Osteoblast (primary cell): ENCODE measurements around the gene VPS35L. TPM values are rescaled to one million over a fixed set of nuclear protein-coding genes. Genes with fewer than 3 reads are reported as not detected.

ENCODE experiments used
- DNase-seq: peaks from one replicate; pipeline ENCODE4 v3.0.0; 2011; ENCODE audit warnings: low spot score, mixed read lengths; ENCODE audit not compliant: insufficient read length; ENCODE audit errors: missing footprints
- H2AFZ ChIP-seq: 2 replicates; pipeline ENCODE4 v1.6.0; 2011; ENCODE audit warnings: mild to moderate bottlenecking, low read length
- H3K27ac ChIP-seq: 2 replicates; pipeline ENCODE4 v1.5.1; 2011; ENCODE audit warnings: mild to moderate bottlenecking, low read depth, low read length, moderate library complexity
- H3K27me3 ChIP-seq: 2 replicates; pipeline ENCODE4 v1.6.0; 2012; ENCODE audit warnings: mild to moderate bottlenecking, control low read depth, inconsistent platforms, low read length, moderate library complexity; ENCODE audit not compliant: insufficient read depth
- H3K36me3 ChIP-seq: 2 replicates; pipeline ENCODE4 v1.5.1; 2011; ENCODE audit warnings: mild to moderate bottlenecking, low read length, control low read depth, moderate library complexity; ENCODE audit not compliant: insufficient read depth
- H3K4me1 ChIP-seq: 2 replicates; pipeline ENCODE4 v1.5.1; 2011; ENCODE audit warnings: mild to moderate bottlenecking, low read length, control low read depth, moderate library complexity; ENCODE audit not compliant: insufficient read depth
- H3K4me2 ChIP-seq: 2 replicates; pipeline ENCODE4 v1.6.0; 2011; ENCODE audit warnings: mild to moderate bottlenecking, low read length; ENCODE audit not compliant: insufficient read depth
- H3K4me3 ChIP-seq: fragments of 200-600 bp; sonication (generic); 3 replicates; pipeline ENCODE4 v1.5.1; 2012; ENCODE audit warnings: mild to moderate bottlenecking, low read length, inconsistent platforms; ENCODE audit not compliant: insufficient read depth
- H3K79me2 ChIP-seq: 2 replicates; pipeline ENCODE4 v1.6.0; 2012; ENCODE audit warnings: mild to moderate bottlenecking, low read length, control low read depth, inconsistent platforms; ENCODE audit not compliant: insufficient read depth
- H3K9me3 ChIP-seq: 2 replicates; pipeline ENCODE4 v1.5.1; 2011; ENCODE audit warnings: low read depth, low read length, control low read depth
- H4K20me1 ChIP-seq: 2 replicates; pipeline ENCODE4 v1.6.0; 2012; ENCODE audit warnings: mild to moderate bottlenecking, low read length, control low read depth; ENCODE audit not compliant: insufficient read depth
- CTCF ChIP-seq: IDR thresholded peaks from 2 replicates; pipeline ENCODE4 v1.5.1; 2011; ENCODE audit warnings: mild to moderate bottlenecking, low read depth, low read length, moderate library complexity; ENCODE audit errors: extremely low read depth
- total RNA-seq: library from RNA; depleted of rRNA; stranded (reverse); fragments of >200 nt; gene quantifications from 2 replicates; pipeline ENCODE4 v1.2.3, GENCODE V29; 2012

VPS35L gene
- total RNA-seq, 1 donor: 64.8 TPM

- no peak overlapping the region for H3K27ac ChIP-seq
- H3K36me3 ChIP-seq: peaks cover 31% of the 10 kb centered on the region
- DNase-seq: no peak
- no peaks in the 10 kb centered on the region for H4K20me1 ChIP-seq
- H3K79me2 ChIP-seq: no peaks in the 10 kb centered on the region
- H3K4me1 ChIP-seq: no peaks in the 10 kb centered on the region
- no peaks in the 10 kb centered on the region for H3K9me3 ChIP-seq
- no peak overlapping the region for H2AFZ ChIP-seq
- no peak overlapping the region for H3K4me3 ChIP-seq
- H3K4me2 ChIP-seq: no peak overlapping the region
- no peaks in the 10 kb centered on the region for H3K27me3 ChIP-seq
- no peak for TF ChIP-seq CTCF
Observed at GRCh38 chr16:19618876-19619275, 63.4 kb downstream of the VPS35L start.

- DNase-seq: no peak
- no peak overlapping the region for H3K27ac ChIP-seq
- H3K4me3 ChIP-seq: no peak overlapping the region
- peaks cover 33% of the 10 kb centered on the region for H3K36me3 ChIP-seq
- H2AFZ ChIP-seq: no peak overlapping the region
- H4K20me1 ChIP-seq: no peaks in the 10 kb centered on the region
- H3K79me2 ChIP-seq: no peaks in the 10 kb centered on the region
- no peaks in the 10 kb centered on the region for H3K9me3 ChIP-seq
- no peaks in the 10 kb centered on the region for H3K27me3 ChIP-seq
- TF ChIP-seq CTCF: no peak
- no peaks in the 10 kb centered on the region for H3K4me1 ChIP-seq
- no peak overlapping the region for H3K4me2 ChIP-seq
Observed at GRCh38 chr16:19621445-19621844, 65.9 kb downstream of the VPS35L start.

- Histone ChIP-seq H3K27me3 (no peaks in the 10 kb centered on the region), H3K9me3 (no peaks in the 10 kb centered on the region), H3K4me2 (no peak overlapping the region), H3K4me3 (no peak overlapping the region), H3K36me3 (peaks cover 23% of the 10 kb centered on the region), H3K4me1 (no peaks in the 10 kb centered on the region), H4K20me1 (no peaks in the 10 kb centered on the region), H3K79me2 (no peaks in the 10 kb centered on the region), H2AFZ (no peak overlapping the region), H3K27ac (no peak overlapping the region)
- no peak for TF ChIP-seq CTCF
- no peak for DNase-seq
Observed at GRCh38 chr16:19625039-19625438, 69.5 kb downstream of the VPS35L start.

- Histone ChIP-seq H2AFZ (no peak overlapping the region), H4K20me1 (no peaks in the 10 kb centered on the region), H3K4me2 (no peak overlapping the region), H3K27ac (no peak overlapping the region), H3K4me3 (no peak overlapping the region), H3K27me3 (no peaks in the 10 kb centered on the region), H3K79me2 (no peaks in the 10 kb centered on the region), H3K36me3 (peaks cover 51% of the 10 kb centered on the region), H3K9me3 (no peaks in the 10 kb centered on the region), H3K4me1 (no peaks in the 10 kb centered on the region)
- TF ChIP-seq CTCF: no peak
- DNase-seq: no peak
Observed at GRCh38 chr16:19636436-19637267, 81.1 kb downstream of the VPS35L start.
